ENCODE measurements around the gene CREG2.
A peak's percentile ranks its signal among the peaks of the same experiment; 100 is the strongest.

The CREG2 gene, protein sequence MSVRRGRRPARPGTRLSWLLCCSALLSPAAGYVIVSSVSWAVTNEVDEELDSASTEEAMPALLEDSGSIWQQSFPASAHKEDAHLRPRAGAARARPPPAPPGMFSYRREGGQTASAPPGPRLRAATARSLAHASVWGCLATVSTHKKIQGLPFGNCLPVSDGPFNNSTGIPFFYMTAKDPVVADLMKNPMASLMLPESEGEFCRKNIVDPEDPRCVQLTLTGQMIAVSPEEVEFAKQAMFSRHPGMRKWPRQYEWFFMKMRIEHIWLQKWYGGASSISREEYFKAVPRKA

DNA sequence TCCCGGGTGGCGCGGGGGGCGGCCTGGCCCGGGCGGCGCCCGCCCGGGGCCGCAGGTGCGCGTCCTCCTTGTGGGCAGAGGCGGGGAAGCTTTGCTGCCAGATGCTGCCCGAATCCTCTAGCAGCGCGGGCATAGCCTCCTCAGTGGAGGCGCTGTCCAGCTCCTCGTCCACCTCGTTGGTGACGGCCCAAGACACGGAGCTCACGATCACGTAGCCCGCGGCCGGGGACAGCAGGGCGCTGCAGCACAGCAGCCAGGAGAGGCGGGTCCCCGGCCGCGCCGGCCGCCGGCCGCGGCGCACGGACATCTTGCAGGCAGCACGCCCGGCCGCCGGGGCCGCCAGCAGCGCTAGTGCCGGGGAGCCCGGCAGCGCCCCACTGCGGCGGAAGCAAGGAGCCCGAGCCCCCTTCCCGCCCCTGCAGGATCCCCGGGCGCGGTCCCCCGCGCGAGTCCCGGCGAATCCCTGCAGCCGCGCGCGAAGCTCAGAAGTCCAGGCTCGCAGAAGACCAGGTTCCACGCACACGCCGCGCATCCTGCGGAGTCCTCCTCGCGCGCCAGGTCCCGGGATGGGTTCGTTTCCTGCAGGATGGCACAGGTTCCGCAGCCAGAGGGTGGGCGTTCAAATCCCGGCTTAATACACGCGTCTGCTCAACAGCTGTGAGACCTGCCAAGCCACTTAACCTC, at the start of gene CREG2:
CREG2 (minus strand) TSS at position 353 of the 684 bp plus-strand sequence; CDS start at position 307, 46 bp downstream.
- peak; percentile 12 to 32 (median 20) for DNase-seq (ENCODE audit: low read depth in 2 of 3, low spot score in 2 of 3)

DNA sequence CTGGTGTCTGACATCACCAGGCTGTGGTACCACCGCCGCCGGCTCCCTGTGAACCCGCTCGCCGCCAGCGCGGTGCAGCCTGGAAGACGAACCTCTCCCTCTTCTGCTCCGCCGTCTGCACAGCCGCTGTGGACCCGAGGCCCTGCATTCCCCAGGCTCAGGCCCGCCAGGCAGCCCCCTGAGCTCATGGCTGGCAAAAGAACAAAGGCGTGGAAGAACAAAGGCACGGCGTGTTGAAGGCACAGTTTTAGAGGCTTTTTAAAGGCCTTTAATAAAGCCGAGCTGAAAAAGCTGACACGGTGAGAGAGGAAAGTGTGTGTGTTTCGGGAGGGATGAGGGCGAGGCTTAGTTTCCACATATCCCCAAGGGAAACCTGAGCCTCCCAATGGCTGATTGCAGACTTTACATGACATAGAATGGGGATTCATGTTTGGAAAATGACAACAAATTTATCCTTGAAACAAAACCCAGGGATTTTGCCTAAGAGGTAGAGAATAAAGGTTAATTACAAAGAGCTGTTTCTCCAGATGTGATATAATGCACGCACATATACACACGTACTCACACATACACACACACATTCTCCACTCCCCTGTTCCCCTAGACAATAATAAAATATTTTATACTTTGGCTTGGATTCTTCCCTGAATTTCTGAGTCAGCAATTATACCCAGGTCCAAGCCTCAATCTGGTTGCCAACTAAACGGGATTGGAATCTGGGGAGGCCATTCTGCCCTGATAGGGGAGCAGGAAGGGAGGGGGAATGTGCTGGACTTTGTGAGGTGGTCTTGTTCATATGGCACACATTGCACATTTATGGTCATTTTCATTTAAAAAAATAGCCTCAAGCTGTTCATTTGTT, 47.9 kb upstream of the CREG2 start:
- DNase-seq (ENCODE audit: low read depth in 2 of 3, low spot score in 2 of 3), result no peak

- DNase-seq (ENCODE audit: low read depth in 2 of 3, low spot score in 2 of 3), result no peak
These were observed 46.2 kb upstream of the CREG2 start for GRCh38 chr2:101433465-101433864.

GRCh38 chr2:101432411-101433181, 45.3 kb upstream of the CREG2 start:
- DNase-seq (ENCODE audit: low read depth in 2 of 3, low spot score in 2 of 3), result no peak

DNA sequence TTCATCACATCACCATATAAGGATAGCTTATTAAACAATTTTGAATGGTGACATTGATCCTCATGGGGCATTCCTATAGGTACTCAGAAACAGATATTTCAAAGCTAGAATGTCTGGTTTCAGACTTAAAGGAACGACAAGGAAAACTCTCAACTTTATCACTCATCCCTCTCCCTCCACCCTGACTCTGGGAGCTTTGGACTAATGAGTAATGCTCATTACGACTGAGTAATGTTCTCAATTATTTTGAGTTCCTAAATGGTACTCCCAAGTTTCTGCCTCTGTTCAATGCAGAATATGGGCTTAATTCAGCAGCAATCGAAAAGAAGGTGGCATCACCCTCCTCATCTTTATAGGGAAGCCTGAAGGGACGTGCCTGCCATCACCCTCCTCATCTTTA, 44.2 kb upstream of the CREG2 start:
- no peak for DNase-seq (ENCODE audit: low read depth in 2 of 3, low spot score in 2 of 3)

DNA sequence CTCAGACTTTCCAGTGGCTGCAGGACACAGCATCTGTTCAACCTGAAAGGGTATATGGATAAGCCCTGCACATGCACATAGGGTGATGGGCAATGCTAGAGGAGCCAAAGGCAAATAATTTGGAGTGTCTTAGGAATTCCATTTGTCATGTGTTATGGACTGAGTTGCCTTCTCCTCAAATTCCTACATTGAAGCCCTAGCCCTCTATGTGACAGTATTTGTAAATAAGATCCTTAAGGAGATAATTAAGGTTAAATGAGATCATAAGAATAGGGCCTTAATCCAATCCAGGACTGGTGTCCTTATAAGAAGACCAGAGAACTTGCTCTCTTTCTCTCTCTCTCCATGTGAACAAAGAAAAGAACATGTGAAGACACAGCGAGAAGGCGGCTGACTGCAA, 42.9 kb upstream of the CREG2 start:
- no peak for DNase-seq (ENCODE audit: low read depth in 2 of 3, low spot score in 2 of 3)

GRCh38 chr2:101429453-101429852, 42.1 kb upstream of the CREG2 start:
- DNase-seq (ENCODE audit: low read depth in 2 of 3, low spot score in 2 of 3), result no peak

DNA sequence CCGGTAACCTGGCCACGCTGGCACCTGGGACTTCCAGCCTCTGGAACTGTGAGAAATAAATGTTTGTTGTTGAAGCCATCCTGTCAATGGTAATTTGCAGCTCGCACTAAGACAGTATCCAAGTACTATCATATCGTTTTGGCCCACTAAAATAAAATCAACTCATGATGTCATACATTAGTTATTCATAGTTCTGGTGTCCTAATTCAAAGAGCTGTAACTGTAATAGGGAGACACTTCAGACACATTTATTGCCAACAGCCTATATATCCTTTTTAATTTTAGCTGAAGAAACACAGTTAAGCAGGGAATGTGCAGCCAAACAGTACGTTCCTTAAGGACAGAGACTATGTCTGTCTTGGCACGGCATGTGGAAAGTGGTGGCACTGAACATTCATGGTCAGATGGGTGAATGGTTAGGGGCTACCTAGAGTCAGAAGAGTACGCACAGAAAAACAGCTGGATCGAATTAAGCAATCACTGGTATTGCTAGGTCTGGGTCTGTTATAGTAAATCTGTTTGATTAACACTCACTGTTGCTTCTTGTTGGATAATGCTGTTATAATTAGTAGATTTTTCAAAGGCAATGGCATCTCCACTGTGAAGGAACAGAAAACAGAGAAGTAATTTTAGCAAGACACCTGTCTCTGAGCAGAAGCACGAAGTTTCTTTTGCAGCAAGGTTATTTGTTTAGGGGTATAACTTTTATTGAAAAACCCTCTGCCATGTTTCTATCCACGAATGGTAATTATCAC, 41.3 kb upstream of the CREG2 start:
- no peak for DNase-seq (ENCODE audit: low read depth in 2 of 3, low spot score in 2 of 3)

GRCh38 chr2:101427743-101428142, 40.4 kb upstream of the CREG2 start:
- DNase-seq (ENCODE audit: low read depth in 2 of 3, low spot score in 2 of 3), result no peak

- DNase-seq (ENCODE audit: low read depth in 2 of 3, low spot score in 2 of 3), result no peak
These were observed 39.9 kb upstream of the CREG2 start for GRCh38 chr2:101427240-101427639.

DNA sequence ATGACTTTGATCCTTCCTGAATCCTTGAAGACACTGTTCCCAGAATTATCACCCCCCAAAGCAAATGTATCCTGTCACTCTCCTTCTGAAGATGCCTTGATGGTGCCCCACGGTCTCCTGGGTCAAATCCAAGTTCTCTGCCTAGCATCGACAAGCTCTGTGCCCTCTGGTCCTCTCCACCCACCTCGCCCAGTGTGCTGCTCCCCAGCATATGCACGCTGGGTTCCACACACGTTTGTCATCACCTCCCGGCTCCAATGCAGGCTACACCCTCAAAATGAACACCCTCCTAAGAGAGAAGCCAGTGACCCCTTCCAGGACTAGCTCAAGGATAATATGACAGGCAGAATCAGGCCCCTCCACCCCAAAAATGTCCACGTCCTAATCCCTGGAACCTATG, 39.5 kb upstream of the CREG2 start:
- no peak for DNase-seq (ENCODE audit: low read depth in 2 of 3, low spot score in 2 of 3)

DNA sequence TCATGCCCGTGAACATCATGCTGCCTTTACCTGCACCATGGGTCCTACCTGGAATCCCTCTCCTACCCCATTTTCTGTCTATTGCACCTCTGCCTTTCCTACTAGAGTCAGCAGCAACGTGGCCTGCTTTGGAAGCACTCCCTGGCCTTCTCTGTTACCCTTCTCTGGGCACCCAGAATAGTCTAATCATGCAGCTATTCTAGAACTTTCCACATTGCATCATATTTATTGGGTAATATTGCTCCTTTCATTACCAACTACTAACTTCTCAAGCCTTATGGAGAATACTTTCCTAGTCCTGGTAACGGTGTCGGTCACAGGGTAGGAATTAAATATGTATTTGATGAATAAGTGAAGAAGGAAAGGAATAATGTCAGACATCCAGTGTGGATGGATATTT, 33.3 kb upstream of the CREG2 start:
- DNase-seq (ENCODE audit: low read depth in 2 of 3, low spot score in 2 of 3), result no peak

DNA sequence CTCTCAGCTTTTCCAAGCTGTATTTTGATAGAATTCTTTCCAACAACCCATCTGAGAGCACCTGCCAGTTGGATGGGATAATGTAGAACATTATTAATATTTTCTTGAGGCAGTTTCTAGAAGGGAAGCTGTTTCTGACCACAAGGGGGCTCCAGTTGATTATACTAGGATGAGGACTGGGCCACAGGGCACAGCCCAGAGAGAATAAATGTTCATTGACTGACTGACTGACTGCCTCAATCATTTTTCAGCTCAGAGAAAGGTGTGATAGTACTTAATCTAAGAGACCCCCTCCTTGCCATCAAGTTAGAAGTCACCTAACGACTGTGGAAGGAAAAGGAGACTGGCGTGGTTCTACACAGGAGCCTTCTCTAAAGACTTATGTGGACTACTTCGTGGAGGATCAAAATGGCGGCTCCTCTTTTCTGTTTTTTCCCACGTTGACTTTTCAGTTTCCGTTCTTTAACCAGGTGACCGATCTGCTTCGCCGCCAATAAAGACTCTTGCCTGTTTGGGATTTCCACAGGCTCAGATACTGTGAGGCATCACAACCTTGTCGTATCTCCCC, 31.9 kb upstream of the CREG2 start:
- DNase-seq (ENCODE audit: low read depth in 2 of 3, low spot score in 2 of 3), result peak in 1 of 3 experiments; percentile 20

- no peak for DNase-seq (ENCODE audit: low read depth in 2 of 3, low spot score in 2 of 3)
These were observed 31.3 kb upstream of the CREG2 start for GRCh38 chr2:101418460-101419095.

- DNase-seq (ENCODE audit: low read depth in 2 of 3, low spot score in 2 of 3), result no peak
These were observed 29.3 kb upstream of the CREG2 start for GRCh38 chr2:101416609-101417008.

DNA sequence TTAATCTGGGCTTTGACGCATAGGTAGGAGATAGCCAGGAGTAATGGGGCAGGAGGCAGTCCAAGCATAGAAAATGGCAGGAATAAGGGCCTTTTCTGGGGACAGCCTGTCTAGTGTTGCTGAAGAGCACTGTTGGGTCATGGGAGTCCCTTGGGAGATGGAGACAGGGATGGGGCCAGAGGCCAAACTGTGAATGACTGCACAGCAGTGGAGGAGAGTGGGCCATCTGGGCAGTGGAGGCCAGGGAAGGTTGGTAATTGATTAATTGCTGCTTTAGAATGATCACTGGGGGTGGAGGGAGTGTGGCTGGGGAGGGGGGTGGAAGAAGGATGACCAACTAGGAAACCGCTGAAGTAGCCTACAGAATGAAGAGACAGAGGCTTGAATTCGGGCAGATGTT, 28.6 kb upstream of the CREG2 start:
- DNase-seq (ENCODE audit: low read depth in 2 of 3, low spot score in 2 of 3), result no peak

- DNase-seq (ENCODE audit: low read depth in 2 of 3, low spot score in 2 of 3), result no peak
These were observed 27.9 kb upstream of the CREG2 start for GRCh38 chr2:101415220-101415619.

DNA sequence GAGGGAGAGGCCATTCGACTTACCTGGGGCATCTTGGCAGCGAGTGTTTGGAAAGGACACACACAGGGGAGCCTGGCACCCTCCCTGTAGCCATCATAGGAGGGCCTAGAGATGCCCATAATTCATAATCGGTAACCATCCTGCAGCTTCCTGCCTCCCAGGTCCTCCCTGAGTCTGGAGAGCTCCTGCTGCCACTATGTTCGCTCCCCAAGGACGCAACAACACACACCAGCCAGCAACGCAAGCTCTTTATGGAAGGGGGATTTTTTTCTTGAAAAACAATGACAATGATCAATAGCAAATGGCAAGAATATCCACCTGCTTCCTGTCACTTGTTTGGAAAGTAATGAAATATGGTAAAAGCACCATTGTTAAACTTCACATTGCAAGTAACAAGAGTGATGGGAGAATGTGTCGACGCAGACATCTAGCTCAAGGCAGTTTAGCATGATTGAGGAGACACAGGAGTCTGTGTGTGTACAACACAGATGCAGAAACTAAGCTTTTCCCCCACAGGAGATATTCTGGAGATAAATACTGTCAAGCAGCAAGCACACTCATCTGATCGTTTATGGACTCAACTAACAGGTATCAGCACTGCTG, 24.9 kb upstream of the CREG2 start:
- DNase-seq (ENCODE audit: low read depth in 2 of 3, low spot score in 2 of 3), result no peak

GRCh38 chr2:101410746-101411145, 23.4 kb upstream of the CREG2 start:
- DNase-seq (ENCODE audit: low read depth in 2 of 3, low spot score in 2 of 3), result no peak
